AG09319 (cell line): ENCODE results near the gene SRPK1.

Source experiments
- DNase-seq: peaks from one replicate; pipeline ENCODE4 v3.0.0-alpha.2; 2010; ENCODE audit warnings: low read depth; ENCODE audit errors: extremely low read depth
- CTCF ChIP-seq: IDR thresholded peaks from 2 replicates; pipeline ENCODE4 v1.5.1; 2011; ENCODE audit warnings: low read depth, mild to moderate bottlenecking, inconsistent platforms, low read length, moderate library complexity

SRPK1 gene

DNA sequence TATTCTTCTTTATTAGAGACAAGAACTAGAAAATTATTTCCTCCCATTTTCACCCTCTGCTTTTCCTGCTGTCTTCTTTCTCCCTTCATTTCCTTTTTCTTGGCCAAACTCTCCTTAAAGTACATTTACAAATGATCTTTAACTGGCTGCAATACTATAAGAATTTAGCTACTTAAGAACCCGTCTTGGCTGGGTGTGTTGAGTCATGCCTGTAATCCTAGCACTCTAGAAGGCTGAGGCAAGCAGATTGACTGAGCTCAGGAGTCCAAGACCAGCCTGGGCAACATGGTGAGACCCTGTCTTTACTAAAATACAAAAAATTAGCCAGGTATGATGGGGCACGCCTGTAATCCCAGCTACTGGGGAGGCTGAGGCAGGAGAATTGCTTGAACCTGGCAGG is 39.3 kb upstream of the SRPK1 start:
- no peak for TF ChIP-seq CTCF
- no peak for DNase-seq

GRCh38 chr6:35955970-35956369 is 35.1 kb upstream of the SRPK1 start:
- no peak for DNase-seq
- TF ChIP-seq CTCF = no peak; the same call in none of the 2 replicates

DNA sequence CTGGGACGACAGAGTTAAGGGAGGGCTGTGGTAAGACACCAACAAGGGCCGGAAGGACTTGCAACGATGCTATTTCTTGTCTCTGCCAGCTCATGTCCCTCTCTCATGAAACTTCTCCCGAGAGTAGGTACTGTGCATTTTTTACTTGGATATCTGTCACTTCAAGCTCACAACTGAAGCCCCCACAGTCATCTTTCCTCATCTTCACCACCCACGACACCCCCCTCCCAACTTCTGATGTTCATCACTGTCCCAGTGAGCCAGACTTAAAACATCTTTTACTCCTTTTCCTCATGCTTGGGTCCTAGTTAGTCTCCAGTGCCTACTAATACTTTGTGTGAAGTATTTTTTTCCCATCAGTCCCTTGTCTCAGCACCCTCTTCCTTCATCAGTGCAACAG is 34.6 kb upstream of the SRPK1 start:
- no peak for DNase-seq
- TF ChIP-seq CTCF = no peak

- no peak for DNase-seq
- no peak for TF ChIP-seq CTCF
Measured at GRCh38 chr6:35955071-35955470, 34.2 kb upstream of the SRPK1 start.

DNA sequence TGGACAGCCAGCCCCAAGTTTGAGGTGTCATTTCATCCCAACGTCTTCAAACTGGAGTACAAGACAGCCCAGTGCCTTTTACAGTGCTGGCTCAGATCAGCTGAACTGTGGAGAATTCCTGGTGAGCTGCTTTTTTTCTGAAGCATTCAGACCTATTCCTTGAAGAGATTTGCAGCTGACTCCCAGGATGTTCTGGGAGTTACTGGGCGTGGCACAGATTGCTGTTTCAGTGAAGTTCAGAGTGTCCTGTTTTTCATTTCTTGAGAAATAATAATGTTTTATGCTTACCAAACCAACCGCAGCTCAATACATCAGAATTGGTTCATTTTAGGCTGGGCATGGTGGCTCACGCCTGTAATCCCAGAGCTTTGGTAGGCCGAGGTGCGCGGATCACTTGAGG is 33.4 kb upstream of the SRPK1 start:
- no peak for DNase-seq
- no peak for TF ChIP-seq CTCF

- no peak for DNase-seq
- TF ChIP-seq CTCF = peak; percentile 26
Measured at GRCh38 chr6:35948725-35949124, 27.8 kb upstream of the SRPK1 start.

- no peak for DNase-seq
- TF ChIP-seq CTCF = no peak
Measured at GRCh38 chr6:35945650-35946025, 24.7 kb upstream of the SRPK1 start.
